MM.1S (cell line): Measurements from ENCODE around the gene PTPRN2.

Source experiments
- DNase-seq: peaks from one replicate; pipeline ENCODE4 v3.0.0-alpha.2; 2015
- H2AFZ ChIP-seq: fragments of 300-600 bp; sonication (generic); 2 replicates; pipeline ENCODE4 v1.6.0; 2016; ENCODE audit warnings: antibody characterized with exemption, low read length
- H3F3A ChIP-seq: fragments of 300-600 bp; sonication (generic); 2 replicates; pipeline ENCODE4 v1.6.1; 2016; ENCODE audit warnings: mild to moderate bottlenecking, antibody characterized with exemption, low read length, moderate library complexity, mixed read lengths; ENCODE audit not compliant: insufficient read depth
- H3K27ac ChIP-seq: fragments of 300-600 bp; sonication (generic); 2 replicates; pipeline ENCODE4 v1.5.1; 2016; ENCODE audit warnings: mild to moderate bottlenecking, low read length
- H3K27me3 ChIP-seq: fragments of 300-600 bp; sonication (generic); replicated peaks from 2 replicates; pipeline ENCODE4 v1.6.0; 2016; ENCODE audit warnings: low read length; ENCODE audit not compliant: insufficient read depth
- H3K36me3 ChIP-seq: fragments of 300-600 bp; sonication (generic); replicated peaks from 2 replicates; pipeline ENCODE4 v1.6.1; 2016; ENCODE audit warnings: mild to moderate bottlenecking, low read length, mixed read lengths; ENCODE audit not compliant: insufficient read depth
- H3K4me1 ChIP-seq: fragments of 300-600 bp; sonication (generic); 2 replicates; pipeline ENCODE4 v1.6.1; 2016; ENCODE audit warnings: low read length, mixed read lengths
- H3K4me2 ChIP-seq: fragments of 300-600 bp; sonication (generic); 2 replicates; pipeline ENCODE4 v1.6.0; 2016; ENCODE audit warnings: low read depth, low read length
- H3K4me3 ChIP-seq: fragments of 300-600 bp; sonication (generic); 2 replicates; pipeline ENCODE4 v1.5.1; 2016; ENCODE audit warnings: low read length, mixed read lengths
- H3K79me2 ChIP-seq: fragments of 300-600 bp; sonication (generic); 2 replicates; pipeline ENCODE4 v1.6.1; 2016; ENCODE audit warnings: mixed run types, low read length, mixed read lengths
- H3K9ac ChIP-seq: fragments of 300-600 bp; sonication (generic); 2 replicates; pipeline ENCODE4 v1.6.1; 2016; ENCODE audit warnings: low read length, mixed read lengths
- H3K9me2 ChIP-seq: fragments of 300-600 bp; sonication (generic); replicated peaks from 2 replicates; pipeline ENCODE4 v1.6.1; 2016; ENCODE audit warnings: mild to moderate bottlenecking, low read length, mixed read lengths; ENCODE audit not compliant: insufficient read depth
- H3K9me3 ChIP-seq: fragments of 300-600 bp; sonication (generic); replicated peaks from 2 replicates; pipeline ENCODE4 v1.6.1; 2016; ENCODE audit warnings: mild to moderate bottlenecking, low read length, mixed read lengths; ENCODE audit not compliant: insufficient read depth
- H4K20me1 ChIP-seq: fragments of 300-600 bp; sonication (generic); 2 replicates; pipeline ENCODE4 v1.6.1; 2016; ENCODE audit warnings: mild to moderate bottlenecking, low read length, moderate library complexity, mixed read lengths; ENCODE audit not compliant: insufficient read depth
- EZH2 ChIP-seq: fragments of 300-600 bp; sonication (generic); optimal IDR thresholded peaks from 2 replicates; pipeline ENCODE3; 2017; ENCODE audit warnings: low read depth, mild to moderate bottlenecking, antibody characterized with exemption, low read length, mixed read lengths
- EZH2phosphoT487 ChIP-seq: fragments of 300-600 bp; sonication (generic); IDR thresholded peaks from 2 replicates; pipeline ENCODE4 v1.6.1; 2018; ENCODE audit warnings: antibody characterized with exemption, low read length
- TF ChIP-seq, protein P1 (sequence below): fragments of 300-600 bp; sonication (generic); IDR thresholded peaks from 2 replicates; pipeline ENCODE4 v1.5.1; 2016; ENCODE audit warnings: antibody characterized with exemption, low read length, mixed read lengths

The PTPRN2 gene

DNA sequence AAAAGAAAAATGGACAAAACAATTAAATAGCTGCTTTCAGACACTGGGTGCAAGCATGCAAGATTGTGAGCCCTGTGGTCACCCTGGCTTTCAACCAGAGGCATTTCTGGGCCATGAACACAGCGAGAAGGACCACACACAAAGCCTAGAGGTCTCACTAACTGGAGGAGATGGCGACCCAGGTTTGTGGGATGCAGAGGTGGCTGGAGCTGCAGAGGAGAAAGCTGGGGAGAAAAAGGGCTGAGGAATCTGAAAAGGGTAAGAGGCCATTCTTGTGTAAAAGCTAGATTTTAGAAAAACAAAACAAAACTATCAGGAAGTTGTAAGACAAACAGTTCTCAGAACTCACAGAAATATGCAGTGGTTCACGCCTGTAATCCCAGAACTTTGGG lies 30.1 kb upstream of the PTPRN2 start:
- Histone ChIP-seq H3K79me2 (no peaks in the 10 kb centered on the region), H3K9me3 (no peaks in the 10 kb centered on the region), H3K36me3 (no peaks in the 10 kb centered on the region), H4K20me1 (no peaks in the 10 kb centered on the region), H3K4me3 (no peak overlapping the region), H3K27me3 (no peaks in the 10 kb centered on the region), H3K4me1 (no peaks in the 10 kb centered on the region), H3K9ac (no peak overlapping the region), H3F3A (no peaks in the 10 kb centered on the region), H3K27ac (no peak overlapping the region), H3K9me2 (no peaks in the 10 kb centered on the region), H2AFZ (no peak overlapping the region), H3K4me2 (no peak overlapping the region)
- TF ChIP-seq EZH2phosphoT487 (no peak), EZH2 (no peak)
- TF ChIP-seq, protein P1, sequence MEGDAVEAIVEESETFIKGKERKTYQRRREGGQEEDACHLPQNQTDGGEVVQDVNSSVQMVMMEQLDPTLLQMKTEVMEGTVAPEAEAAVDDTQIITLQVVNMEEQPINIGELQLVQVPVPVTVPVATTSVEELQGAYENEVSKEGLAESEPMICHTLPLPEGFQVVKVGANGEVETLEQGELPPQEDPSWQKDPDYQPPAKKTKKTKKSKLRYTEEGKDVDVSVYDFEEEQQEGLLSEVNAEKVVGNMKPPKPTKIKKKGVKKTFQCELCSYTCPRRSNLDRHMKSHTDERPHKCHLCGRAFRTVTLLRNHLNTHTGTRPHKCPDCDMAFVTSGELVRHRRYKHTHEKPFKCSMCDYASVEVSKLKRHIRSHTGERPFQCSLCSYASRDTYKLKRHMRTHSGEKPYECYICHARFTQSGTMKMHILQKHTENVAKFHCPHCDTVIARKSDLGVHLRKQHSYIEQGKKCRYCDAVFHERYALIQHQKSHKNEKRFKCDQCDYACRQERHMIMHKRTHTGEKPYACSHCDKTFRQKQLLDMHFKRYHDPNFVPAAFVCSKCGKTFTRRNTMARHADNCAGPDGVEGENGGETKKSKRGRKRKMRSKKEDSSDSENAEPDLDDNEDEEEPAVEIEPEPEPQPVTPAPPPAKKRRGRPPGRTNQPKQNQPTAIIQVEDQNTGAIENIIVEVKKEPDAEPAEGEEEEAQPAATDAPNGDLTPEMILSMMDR = no peak
- no peak for DNase-seq

DNA sequence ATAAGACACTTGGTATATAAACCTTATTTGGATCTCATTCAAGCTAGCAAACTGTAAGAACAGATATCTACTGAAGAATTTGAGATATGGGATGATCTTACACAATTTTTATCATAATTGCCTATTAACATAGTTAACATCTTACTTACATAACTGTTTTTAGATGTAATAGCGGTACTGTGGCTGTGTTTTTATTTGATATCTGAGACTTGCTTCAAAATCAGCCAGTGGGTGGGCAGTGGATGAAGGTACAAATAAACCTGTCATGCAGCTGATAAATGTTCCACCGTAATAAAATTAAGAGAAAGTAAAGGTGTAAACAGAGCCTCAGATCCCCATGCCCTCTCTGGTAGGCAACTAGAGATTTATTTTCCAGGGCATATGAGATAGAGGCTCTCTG lies 28.4 kb upstream of the PTPRN2 start:
- no peaks in the 10 kb centered on the region for H3K36me3 ChIP-seq
- H3K9ac ChIP-seq = no peak overlapping the region
- TF ChIP-seq EZH2 = no peak
- no peak for TF ChIP-seq EZH2phosphoT487
- TF ChIP-seq, protein P1 = no peak
- H3F3A ChIP-seq = no peaks in the 10 kb centered on the region
- no peaks in the 10 kb centered on the region for H3K9me2 ChIP-seq
- H3K4me3 ChIP-seq = no peak overlapping the region
- no peak for DNase-seq
- H2AFZ ChIP-seq = no peak overlapping the region
- no peaks in the 10 kb centered on the region for H3K27me3 ChIP-seq
- H3K9me3 ChIP-seq = no peaks in the 10 kb centered on the region
- no peak overlapping the region for H3K27ac ChIP-seq
- H3K4me2 ChIP-seq = no peak overlapping the region
- no peaks in the 10 kb centered on the region for H3K79me2 ChIP-seq
- H4K20me1 ChIP-seq = no peaks in the 10 kb centered on the region
- no peaks in the 10 kb centered on the region for H3K4me1 ChIP-seq

DNA sequence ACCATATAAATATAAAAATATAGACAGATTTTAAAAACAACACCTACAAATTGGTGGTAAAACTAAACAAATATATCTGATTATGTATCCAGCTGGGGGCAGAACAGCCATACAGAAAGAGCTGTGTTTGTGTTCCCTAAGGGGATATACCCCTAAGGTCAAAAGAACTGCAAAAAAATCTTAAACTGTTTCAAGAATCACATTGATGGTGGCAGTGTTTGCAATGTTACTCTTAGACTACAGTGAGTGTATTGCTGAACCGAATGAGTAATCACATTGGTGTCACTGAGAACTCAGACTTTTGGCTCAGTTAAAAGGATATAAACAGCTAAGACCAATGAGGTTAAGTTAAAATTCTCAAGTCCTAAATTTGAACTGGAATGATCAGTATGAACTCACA lies 27.1 kb upstream of the PTPRN2 start:
- Histone ChIP-seq H4K20me1 (no peaks in the 10 kb centered on the region), H3F3A (no peaks in the 10 kb centered on the region), H3K27me3 (no peaks in the 10 kb centered on the region), H3K4me3 (no peak overlapping the region), H3K9me3 (no peaks in the 10 kb centered on the region), H3K79me2 (no peaks in the 10 kb centered on the region), H3K4me2 (no peak overlapping the region), H2AFZ (no peak overlapping the region), H3K27ac (no peak overlapping the region), H3K36me3 (no peaks in the 10 kb centered on the region), H3K4me1 (no peaks in the 10 kb centered on the region), H3K9me2 (no peaks in the 10 kb centered on the region), H3K9ac (no peak overlapping the region)
- TF ChIP-seq, protein P1 = no peak
- no peak for TF ChIP-seq EZH2
- no peak for TF ChIP-seq EZH2phosphoT487
- no peak for DNase-seq
